SK-N-MC (cell line): ENCODE results near the gene INPP5A.

Experiments
- EZH2 ChIP-seq: fragments of 200-600 bp; sonication (generic); IDR thresholded peaks from one replicate; pipeline ENCODE4 v1.6.1; 2017; ENCODE audit warnings: antibody characterized with exemption
- POLR2AphosphoS5 ChIP-seq: IDR thresholded peaks from 2 replicates; pipeline ENCODE4 v1.6.1; 2012; ENCODE audit warnings: mild to moderate bottlenecking, low read depth, low read length, borderline replicate concordance

- TF ChIP-seq POLR2AphosphoS5 (no peak), EZH2 (no peak)
Observed at GRCh38 chr10:132738454-132739224, 201.1 kb downstream of the INPP5A start.
